ENCODE results near the gene NTN3.

NTN3 gene

GRCh38 chr16:2497695-2498484 is 26.8 kb downstream of the NTN3 start:
- DNase-seq: no peak

DNA sequence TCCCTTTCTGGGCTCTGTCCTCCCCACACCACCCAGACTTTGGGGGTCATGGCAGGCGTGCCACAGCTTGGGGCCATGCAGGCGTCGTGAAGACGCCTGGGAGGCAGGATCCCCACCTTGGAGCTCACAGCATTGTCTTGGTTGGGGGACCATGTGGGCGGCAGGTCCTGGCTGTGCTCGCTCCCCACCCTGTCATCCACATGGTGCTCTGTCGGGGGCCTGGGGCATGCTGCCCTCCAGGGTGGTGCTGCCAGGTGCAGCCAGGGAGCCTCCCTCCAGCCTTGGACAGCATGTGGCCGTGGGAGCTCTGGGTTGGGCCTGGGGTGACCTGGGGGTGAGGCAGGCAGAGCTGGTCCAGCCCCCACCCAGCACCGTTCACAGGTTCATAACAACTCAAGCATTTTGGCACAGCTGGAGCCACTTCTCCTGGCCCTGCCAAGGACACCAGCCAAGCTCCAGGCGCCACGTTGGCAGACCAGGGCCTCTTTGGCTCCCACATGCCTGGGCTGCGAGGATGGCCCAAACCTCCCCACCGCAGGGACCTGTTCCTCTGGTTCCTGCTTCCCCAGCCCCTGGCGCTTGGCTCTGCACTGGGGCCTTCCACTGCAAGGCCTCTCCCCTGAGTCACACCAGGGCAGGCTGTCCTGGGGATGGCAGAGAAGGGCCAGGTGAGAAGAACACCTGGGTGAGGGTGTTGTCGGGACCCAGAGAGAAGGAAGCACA is 27.6 kb downstream of the NTN3 start:
- no peak for DNase-seq

DNA sequence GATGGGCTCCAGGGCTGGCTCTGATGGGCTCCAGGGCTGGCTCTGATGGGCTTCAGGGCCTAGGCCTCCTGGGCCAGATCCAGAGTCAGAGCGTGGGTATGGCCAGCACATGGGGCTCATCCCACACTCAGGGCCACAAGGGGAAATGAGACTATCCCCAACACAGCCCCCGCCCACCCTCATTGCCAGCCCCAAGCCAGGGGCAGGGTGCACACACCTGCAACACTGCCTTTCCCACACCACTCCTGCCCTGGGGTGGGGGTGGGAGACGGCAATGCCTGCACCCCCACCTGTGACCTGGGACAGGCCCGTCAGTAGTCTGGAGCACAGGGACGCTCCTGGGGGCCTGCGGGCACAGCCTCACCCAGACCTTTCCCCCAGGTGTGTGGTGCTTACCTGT is 28.4 kb downstream of the NTN3 start:
- no peak for DNase-seq

- no peak for DNase-seq
These were observed 28.9 kb downstream of the NTN3 start for GRCh38 chr16:2499890-2500429.

GRCh38 chr16:2500430-2500917 is 29.4 kb downstream of the NTN3 start:
- no peak for DNase-seq

- DNase-seq: peak; percentile 77
These were observed 30.0 kb downstream of the NTN3 start for GRCh38 chr16:2500918-2501750.

DNA sequence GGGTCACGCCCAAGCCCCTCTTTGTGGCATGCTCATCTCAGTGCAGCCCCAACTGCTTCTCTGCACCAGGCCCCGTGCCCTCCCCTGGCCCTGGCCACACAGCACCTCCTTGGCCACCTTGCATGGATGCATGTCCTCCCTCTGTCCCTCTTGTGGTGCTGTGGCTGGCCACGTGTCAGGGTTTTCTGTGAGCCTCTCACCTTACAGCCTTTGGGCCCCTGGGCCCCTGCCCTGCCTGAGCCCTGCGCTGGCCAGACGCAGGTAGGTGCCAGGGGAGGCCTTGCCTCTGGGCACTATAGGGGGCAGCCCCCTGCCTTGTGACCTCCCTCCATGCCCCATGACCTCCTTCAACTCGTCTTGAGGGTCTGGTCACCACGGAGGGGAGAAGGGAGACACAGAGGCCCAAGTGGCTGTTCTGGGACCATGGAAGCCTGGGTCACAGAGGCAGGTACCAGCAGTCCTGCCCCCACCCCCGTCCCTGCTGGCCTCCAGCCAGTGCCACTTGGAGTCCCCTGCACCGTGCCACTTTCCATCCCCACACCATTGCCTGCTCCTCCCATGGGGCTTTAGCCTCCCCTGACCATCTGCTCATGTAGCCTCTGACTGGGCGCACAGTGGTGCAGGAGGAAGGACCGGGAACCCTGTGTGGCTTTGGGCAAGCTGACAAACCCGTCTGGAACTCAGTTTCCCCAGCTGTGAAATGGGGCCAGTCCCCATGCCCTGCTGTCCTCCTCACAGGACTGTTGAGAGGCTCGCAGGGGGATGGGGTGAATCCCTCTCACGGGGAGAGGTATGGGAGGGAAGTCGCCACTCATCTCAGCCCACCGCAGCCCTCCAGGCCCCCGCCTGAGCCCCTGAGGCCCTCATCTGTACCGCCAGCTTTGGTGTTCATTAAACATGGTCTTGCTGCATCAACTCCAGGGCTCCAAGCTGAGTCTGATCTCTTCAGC is 31.1 kb downstream of the NTN3 start:
- DNase-seq: no peak

GRCh38 chr16:2505695-2506094 is 34.6 kb downstream of the NTN3 start:
- no peak for DNase-seq

GRCh38 chr16:2507052-2507659 is 36.1 kb downstream of the NTN3 start:
- no peak for DNase-seq

DNA sequence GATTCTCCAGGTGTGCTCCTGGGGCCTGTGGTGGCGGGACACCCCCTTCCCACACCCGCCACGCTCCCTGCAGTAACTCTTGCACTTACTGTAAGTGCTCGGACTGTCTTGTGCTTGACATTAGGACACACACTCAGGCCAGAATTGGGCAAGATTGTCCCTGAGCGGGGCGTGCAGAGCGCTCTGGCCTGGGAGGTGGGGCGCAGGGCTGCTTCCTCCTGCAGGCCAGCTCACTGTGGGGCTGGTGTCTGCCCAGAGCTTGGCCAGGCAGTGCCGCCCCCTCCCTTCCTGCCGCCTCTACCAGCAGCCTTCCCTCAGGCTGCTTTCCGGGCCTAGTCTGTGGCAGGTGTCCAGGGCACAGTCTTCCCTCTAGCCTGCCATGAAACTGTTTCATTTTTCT is 36.6 kb downstream of the NTN3 start:
- no peak for DNase-seq

DNA sequence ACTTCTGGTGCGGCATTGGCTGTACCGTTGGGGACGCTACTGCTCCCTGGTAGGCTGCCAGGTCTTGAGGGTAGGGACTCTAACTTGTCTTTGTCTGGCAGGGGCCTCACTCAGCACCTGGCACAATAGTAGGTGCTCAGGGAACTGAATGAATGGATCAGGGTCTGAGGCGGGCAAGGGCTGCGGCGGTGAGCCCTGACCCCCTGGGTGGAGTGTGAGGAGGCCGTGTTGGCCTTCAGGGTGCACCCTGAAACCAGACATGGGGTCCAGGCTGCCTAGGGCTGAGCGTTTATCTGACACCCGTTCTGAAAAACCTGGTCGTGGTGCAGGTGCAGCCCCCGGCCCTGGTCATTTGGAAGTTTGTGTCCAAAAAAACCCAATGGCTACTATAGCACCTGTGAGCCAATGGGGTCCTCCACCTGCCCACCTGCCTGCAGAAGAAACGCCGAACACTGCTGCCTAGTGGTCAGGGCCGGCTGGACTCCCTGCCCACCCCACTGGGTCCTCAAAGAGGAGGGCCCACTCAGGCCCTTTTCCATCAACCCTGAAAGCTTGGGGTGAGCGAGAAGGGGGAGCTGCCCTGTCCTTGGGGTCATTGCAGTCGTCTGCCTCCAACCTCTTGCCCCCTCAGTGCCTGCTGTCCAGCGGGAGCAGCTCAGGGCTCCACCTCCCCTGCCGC is 37.8 kb downstream of the NTN3 start:
- DNase-seq: no peak

DNA sequence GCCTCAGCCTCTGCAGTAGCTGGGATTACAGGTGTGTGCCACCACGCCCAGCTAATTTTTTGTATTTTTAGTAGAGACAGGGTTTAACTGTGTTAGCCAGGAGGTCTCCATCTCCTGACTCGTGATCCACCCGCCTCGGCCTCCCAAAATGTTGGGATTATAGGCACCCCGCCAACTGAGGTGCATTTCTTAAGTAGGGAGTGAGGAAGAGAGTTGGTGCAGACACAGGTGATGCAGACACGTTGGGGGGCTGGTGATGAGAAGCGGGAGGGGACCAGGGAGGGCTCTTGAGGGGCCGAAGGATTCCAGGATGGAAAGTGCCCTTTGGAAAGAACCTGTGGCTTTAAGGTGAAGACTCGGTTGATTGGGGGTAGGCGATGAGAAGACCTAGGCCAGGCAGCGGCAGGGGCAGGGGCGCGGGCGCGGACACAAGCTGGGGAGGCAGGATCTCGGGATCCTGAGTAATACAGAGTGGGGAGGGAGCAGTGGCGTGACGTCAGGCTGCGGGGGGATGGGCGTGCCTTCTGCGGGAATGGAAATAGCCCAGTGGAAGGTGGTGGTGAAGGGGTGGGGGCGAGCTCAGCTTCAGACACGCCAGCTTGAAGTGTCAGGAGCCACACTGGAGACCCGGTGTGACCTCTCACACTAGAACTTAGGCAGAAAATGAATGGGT is 40.2 kb downstream of the NTN3 start:
- no peak for DNase-seq

DNA sequence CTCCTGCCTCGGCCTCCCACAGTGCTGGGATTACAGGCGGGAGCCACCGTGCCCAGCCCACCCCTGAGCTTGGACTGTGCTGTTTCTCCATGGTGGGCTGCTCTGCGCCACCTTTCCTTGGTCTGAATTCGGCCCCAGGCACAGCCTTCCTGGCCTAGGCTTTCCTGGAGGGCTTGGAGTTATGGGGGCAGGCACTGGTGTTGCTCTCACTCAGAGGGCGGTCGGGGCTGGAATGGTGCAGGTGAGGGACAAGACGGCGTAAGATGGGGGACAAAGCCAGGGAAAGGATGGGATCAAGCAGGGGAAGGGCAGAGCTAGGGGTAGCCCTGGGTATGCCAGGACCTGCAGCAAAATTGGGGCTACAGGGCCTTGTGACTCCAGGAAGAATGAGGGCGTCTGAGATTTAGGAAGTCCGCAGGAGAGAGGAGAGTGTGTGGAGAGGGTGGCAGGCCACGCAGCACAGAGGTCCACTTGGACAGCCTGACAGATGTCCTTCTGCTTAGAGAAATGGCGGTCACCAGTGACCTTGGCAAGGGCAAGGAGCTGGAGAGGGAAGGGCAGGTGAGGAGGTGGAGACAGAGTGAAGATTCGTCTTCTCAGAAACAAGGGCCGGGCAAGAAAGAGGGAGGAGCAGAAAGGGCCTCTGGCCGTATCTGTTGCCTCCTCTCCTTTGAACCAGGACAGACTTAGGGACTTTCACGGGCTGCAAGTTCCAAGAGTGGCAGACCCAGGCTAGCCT is 41.1 kb downstream of the NTN3 start:
- no peak for DNase-seq

GRCh38 chr16:2512735-2513404 is 41.8 kb downstream of the NTN3 start:
- no peak for DNase-seq

- peak; percentile 87 for DNase-seq
These were observed 42.6 kb downstream of the NTN3 start, which contains the start of gene ATP6V0C for GRCh38 chr16:2513405-2514332. Gene ATP6V0C, plus strand, starts transcription at chr16:2513952. Its CDS starts 152 bp downstream, at chr16:2514104.

DNA sequence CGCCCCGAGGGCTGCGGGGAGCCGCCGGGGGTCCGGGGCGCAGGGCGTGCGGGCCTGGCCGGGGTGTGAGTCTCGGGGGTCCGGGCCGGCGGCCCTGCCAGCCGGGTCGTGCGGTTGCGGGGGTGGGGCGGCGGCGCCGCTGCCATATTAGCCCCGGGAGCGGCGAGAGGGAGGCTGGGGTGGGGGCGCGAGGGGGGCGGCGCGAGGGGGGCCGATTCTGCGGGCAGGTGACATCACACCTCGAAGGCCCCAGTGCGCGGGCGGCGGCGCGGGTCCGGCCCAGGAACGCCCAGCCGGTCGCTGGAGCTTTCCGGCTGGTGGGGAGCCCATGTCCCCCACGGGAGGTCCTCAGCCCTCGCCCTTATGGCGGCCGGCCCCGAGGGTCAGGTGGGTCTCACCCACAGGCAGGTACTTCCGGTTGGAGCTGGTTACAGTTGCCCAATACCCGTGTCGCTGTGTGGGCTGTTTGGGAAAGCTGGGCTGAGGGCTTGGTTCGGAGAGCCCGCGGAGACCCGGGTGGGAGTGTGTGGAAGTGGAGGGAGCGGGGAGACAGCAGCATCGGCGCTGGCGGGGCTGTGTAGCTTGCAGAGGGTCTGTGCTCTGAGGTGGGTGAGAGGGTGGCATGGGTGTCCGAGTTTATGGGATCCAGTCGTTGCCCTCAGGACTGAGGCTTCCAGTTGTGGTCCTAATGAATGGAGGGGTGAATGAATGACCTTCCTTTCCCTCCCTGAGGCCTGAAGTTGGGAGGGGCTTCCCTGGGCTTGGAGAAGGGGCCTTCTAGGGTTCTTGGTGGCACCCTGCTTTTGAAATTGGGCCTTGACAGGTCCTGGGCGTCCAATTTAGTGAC is 43.5 kb downstream of the NTN3 start:
- peak; percentile 36 for DNase-seq
